ENCODE measurements around the gene RIMS1.

RIMS1 gene

GRCh38 chr6:72411872-72412708, 525.7 kb downstream of the RIMS1 start:
- no peaks in the 10 kb centered on the region for H3K9me3 Mint-ChIP-seq
- peaks cover 9% of the 10 kb centered on the region for H3K27me3 Mint-ChIP-seq
- no peak overlapping the region for H3K4me3 Mint-ChIP-seq
- H3K4me1 Mint-ChIP-seq = no peaks in the 10 kb centered on the region
- peak; percentile 77 for ATAC-seq
- no peaks in the 10 kb centered on the region for H3K36me3 Mint-ChIP-seq
- H3K27ac Mint-ChIP-seq = peak overlapping the region; percentile 35

DNA sequence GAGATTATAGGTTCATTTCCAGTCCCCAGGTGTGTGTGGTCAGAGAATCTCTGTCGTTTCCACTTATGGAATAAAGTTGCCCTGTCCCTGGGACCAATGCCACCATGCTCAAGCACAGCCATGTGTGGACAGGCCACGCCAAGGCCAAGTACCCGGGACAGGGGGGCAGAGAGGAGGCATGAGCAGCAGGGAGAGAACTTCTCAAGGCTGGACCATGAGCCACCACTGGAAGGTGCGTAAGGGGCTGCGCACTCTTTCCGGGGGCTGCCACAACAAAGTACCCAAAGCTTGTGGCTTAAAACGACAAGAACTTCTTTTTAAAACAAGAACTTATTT, 526.3 kb downstream of the RIMS1 start:
- no peaks in the 10 kb centered on the region for H3K9me3 Mint-ChIP-seq
- no peak overlapping the region for H3K4me3 Mint-ChIP-seq
- H3K27ac Mint-ChIP-seq = no peak overlapping the region
- H3K36me3 Mint-ChIP-seq = no peaks in the 10 kb centered on the region
- no peak for ATAC-seq
- peaks cover 9% of the 10 kb centered on the region for H3K27me3 Mint-ChIP-seq
- H3K4me1 Mint-ChIP-seq = no peaks in the 10 kb centered on the region

- no peak for ATAC-seq
- Mint-ChIP-seq H3K36me3 (no peaks in the 10 kb centered on the region), H3K4me3 (no peak overlapping the region), H3K9me3 (no peaks in the 10 kb centered on the region), H3K4me1 (no peaks in the 10 kb centered on the region), H3K27me3 (peaks cover 19% of the 10 kb centered on the region), H3K27ac (no peak overlapping the region)
Measured at GRCh38 chr6:72413884-72414283, 527.5 kb downstream of the RIMS1 start.

- no peaks in the 10 kb centered on the region for H3K36me3 Mint-ChIP-seq
- ATAC-seq = no peak
- H3K9me3 Mint-ChIP-seq = no peaks in the 10 kb centered on the region
- no peaks in the 10 kb centered on the region for H3K4me1 Mint-ChIP-seq
- H3K27me3 Mint-ChIP-seq = peaks cover 24% of the 10 kb centered on the region
- H3K4me3 Mint-ChIP-seq = no peak overlapping the region
- no peak overlapping the region for H3K27ac Mint-ChIP-seq
Measured at GRCh38 chr6:72414657-72415056, 528.3 kb downstream of the RIMS1 start.

GRCh38 chr6:72416744-72417465, 530.6 kb downstream of the RIMS1 start:
- no peaks in the 10 kb centered on the region for H3K9me3 Mint-ChIP-seq
- peaks cover 24% of the 10 kb centered on the region for H3K27me3 Mint-ChIP-seq
- no peak for ATAC-seq

DNA sequence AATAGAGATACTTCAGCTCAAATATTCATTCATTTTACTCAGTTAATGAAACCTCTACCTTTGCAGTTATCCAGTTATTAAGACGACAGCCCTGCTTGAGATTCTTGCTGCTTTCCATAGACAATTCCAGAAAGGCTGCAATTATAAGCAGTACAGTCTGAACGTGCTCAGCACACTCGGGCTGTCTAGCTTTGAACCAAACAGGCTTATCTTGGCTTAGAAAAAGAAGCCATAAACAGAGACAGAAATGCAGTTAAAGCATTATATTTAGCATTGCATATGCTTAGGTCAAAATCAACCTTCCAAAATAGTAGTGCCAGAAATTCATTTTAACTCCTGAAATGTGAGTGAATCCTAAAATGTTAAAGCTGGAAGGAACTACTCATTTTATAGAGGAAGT, 531.4 kb downstream of the RIMS1 start:
- Mint-ChIP-seq H3K4me3 (no peak overlapping the region), H3K4me1 (peaks cover 10% of the 10 kb centered on the region), H3K36me3 (no peaks in the 10 kb centered on the region), H3K27me3 (peaks cover 22% of the 10 kb centered on the region), H3K9me3 (no peaks in the 10 kb centered on the region), H3K27ac (no peak overlapping the region)
- ATAC-seq = no peak

More at GRCh38 chr6:72416744-72417465, 530.6 kb downstream of the RIMS1 start:
- peaks cover 10% of the 10 kb centered on the region for H3K4me1 Mint-ChIP-seq
- no peaks in the 10 kb centered on the region for H3K36me3 Mint-ChIP-seq
- no peak overlapping the region for H3K4me3 Mint-ChIP-seq
- H3K27ac Mint-ChIP-seq = no peak overlapping the region

DNA sequence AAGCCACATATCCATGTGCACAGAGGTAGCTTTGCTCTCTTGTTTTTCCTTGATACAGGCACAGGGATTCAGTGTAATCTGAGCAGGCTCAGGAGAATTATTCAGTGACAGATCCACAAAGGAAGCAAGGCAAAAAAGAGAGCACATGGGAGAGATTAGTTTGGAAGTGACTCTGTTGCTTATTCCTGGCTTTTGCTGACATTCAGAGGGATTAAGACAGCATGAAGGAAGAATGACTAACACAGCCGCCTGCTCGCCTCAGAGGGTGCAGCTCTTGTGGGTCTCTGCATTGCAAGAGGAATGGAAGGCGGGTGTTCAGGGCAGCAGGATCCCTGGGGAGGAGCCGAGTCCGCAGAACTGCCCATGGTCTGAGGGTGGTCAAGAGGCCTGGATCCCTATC, 532.1 kb downstream of the RIMS1 start:
- H3K4me3 Mint-ChIP-seq = no peak overlapping the region
- no peaks in the 10 kb centered on the region for H3K9me3 Mint-ChIP-seq
- no peak for ATAC-seq
- no peaks in the 10 kb centered on the region for H3K36me3 Mint-ChIP-seq
- peaks cover 14% of the 10 kb centered on the region for H3K27me3 Mint-ChIP-seq
- peaks cover 10% of the 10 kb centered on the region for H3K4me1 Mint-ChIP-seq
- H3K27ac Mint-ChIP-seq = no peak overlapping the region

GRCh38 chr6:72419966-72420365, 533.6 kb downstream of the RIMS1 start:
- Mint-ChIP-seq H3K9me3 (no peaks in the 10 kb centered on the region), H3K27me3 (peaks cover 14% of the 10 kb centered on the region), H3K4me3 (no peak overlapping the region), H3K4me1 (peaks cover 10% of the 10 kb centered on the region), H3K36me3 (no peaks in the 10 kb centered on the region), H3K27ac (no peak overlapping the region)
- no peak for ATAC-seq

- H3K9me3 Mint-ChIP-seq = no peaks in the 10 kb centered on the region
- H3K27ac Mint-ChIP-seq = no peak overlapping the region
- H3K27me3 Mint-ChIP-seq = peaks cover 14% of the 10 kb centered on the region
- peak; percentile 48 for ATAC-seq
- H3K4me1 Mint-ChIP-seq = peaks cover 10% of the 10 kb centered on the region
- H3K4me3 Mint-ChIP-seq = no peak overlapping the region
- H3K36me3 Mint-ChIP-seq = no peaks in the 10 kb centered on the region
Measured at GRCh38 chr6:72420409-72420808, 534.1 kb downstream of the RIMS1 start.

DNA sequence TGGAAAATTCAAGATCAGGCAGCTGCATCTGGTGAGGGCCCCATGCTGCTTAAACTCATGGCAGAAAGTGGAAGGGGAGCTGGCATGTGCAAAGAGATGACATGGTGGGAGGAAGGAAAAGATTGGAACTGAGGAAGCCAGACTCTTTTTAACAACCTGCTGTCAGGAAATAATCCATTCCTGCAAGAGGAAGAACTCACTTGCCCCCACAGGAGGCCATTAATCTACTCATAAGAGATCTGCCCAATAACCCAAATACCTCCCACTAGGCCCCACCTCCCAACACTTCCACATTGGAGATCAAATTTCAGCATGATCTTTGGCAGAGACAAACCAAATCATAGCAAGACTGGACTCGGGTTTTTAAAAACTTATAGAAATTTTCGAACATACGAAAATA, 535.0 kb downstream of the RIMS1 start:
- H3K4me1 Mint-ChIP-seq = peaks cover 10% of the 10 kb centered on the region
- no peaks in the 10 kb centered on the region for H3K36me3 Mint-ChIP-seq
- no peaks in the 10 kb centered on the region for H3K9me3 Mint-ChIP-seq
- H3K4me3 Mint-ChIP-seq = no peak overlapping the region
- no peak for ATAC-seq
- peaks cover 14% of the 10 kb centered on the region for H3K27me3 Mint-ChIP-seq
- no peak overlapping the region for H3K27ac Mint-ChIP-seq

GRCh38 chr6:72422171-72422570, 535.8 kb downstream of the RIMS1 start:
- Mint-ChIP-seq H3K36me3 (no peaks in the 10 kb centered on the region), H3K9me3 (no peaks in the 10 kb centered on the region), H3K27me3 (peaks cover 14% of the 10 kb centered on the region), H3K27ac (no peak overlapping the region), H3K4me3 (no peak overlapping the region), H3K4me1 (peaks cover 10% of the 10 kb centered on the region)
- ATAC-seq = no peak

GRCh38 chr6:72424476-72424875, 538.1 kb downstream of the RIMS1 start:
- Mint-ChIP-seq H3K27me3 (peaks cover 14% of the 10 kb centered on the region), H3K27ac (no peak overlapping the region), H3K4me1 (peaks cover 10% of the 10 kb centered on the region)

GRCh38 chr6:72425003-72425681, 538.8 kb downstream of the RIMS1 start:
- H3K9me3 Mint-ChIP-seq = no peaks in the 10 kb centered on the region
- H3K4me3 Mint-ChIP-seq = no peak overlapping the region
- no peaks in the 10 kb centered on the region for H3K36me3 Mint-ChIP-seq
- H3K4me1 Mint-ChIP-seq = peaks cover 10% of the 10 kb centered on the region
- peaks cover 17% of the 10 kb centered on the region for H3K27me3 Mint-ChIP-seq
- H3K27ac Mint-ChIP-seq = no peak overlapping the region
- no peak for ATAC-seq

More at GRCh38 chr6:72424476-72424875, 538.1 kb downstream of the RIMS1 start:
- no peaks in the 10 kb centered on the region for H3K36me3 Mint-ChIP-seq
- H3K9me3 Mint-ChIP-seq = no peaks in the 10 kb centered on the region
- H3K4me3 Mint-ChIP-seq = no peak overlapping the region
- ATAC-seq = no peak

- Mint-ChIP-seq H3K27me3 (peaks cover 16% of the 10 kb centered on the region), H3K36me3 (no peaks in the 10 kb centered on the region), H3K9me3 (no peaks in the 10 kb centered on the region), H3K27ac (no peak overlapping the region), H3K4me1 (no peaks in the 10 kb centered on the region), H3K4me3 (no peak overlapping the region)
- ATAC-seq = no peak
Measured at GRCh38 chr6:72440611-72441010, 554.3 kb downstream of the RIMS1 start.

- Mint-ChIP-seq H3K4me1 (peaks cover 5% of the 10 kb centered on the region), H3K4me3 (no peak overlapping the region), H3K27ac (no peak overlapping the region), H3K36me3 (no peaks in the 10 kb centered on the region), H3K9me3 (no peaks in the 10 kb centered on the region), H3K27me3 (peaks cover 16% of the 10 kb centered on the region)
- no peak for ATAC-seq
Measured at GRCh38 chr6:72446430-72446829, 560.1 kb downstream of the RIMS1 start.

Measured in stimulated activated memory B cell treated with anti-CD40 and anti-IgM and Interleukin-4, amounts not matched to agents 10 μg/mL and 1 μg/mL and 100 μg/mL, for 72 hours (primary cell).